GM12878 (cell line): Measurements from ENCODE around the gene STX10. TPM values are rescaled to one million over a fixed set of nuclear protein-coding genes. Genes with fewer than 3 reads are reported as not detected.

ENCODE experiments used
- ATAC-seq: fragments of 200-7000 bp; cut with Tn5 transposase; 3 replicates; pipeline ENCODE4 v1.9.1; 2020; ENCODE audit warnings: mild to moderate bottlenecking, moderate library complexity
- BruUV-seq: library from RNA; stranded (reverse); fragments of 400-500 nt; replicated peaks from 2 replicates; lab custom pipeline; 2021; lab: Mats Ljungman, UMichigan
- CTCF ChIA-PET: fragments of 300-600 bp; sonication (Branson Sonifier 250); formaldehyde crosslinking; extraction: SDS; loops from one replicate; lab custom pipeline; 2021; ENCODE audit warnings: inconsistent platforms; lab: Yijun Ruan, JAX
- POLR2A ChIA-PET: fragments of 350-600 bp; formaldehyde crosslinking; extraction: SDS; loops from one replicate; lab custom pipeline; 2021; ENCODE audit warnings: inconsistent platforms; lab: Charles Lee
- RAD21 ChIA-PET: fragments of 300-600 bp; sonication (Branson Sonifier 250); formaldehyde crosslinking; loops from one replicate; lab custom pipeline; 2023; ENCODE audit warnings: antibody characterized with exemption; ENCODE audit not compliant: unreplicated experiment; lab: Charles Lee
- SMC1A ChIA-PET: fragments of 300-600 bp; sonication (Branson Sonifier 250); formaldehyde crosslinking; loops from one replicate; lab custom pipeline; 2023; ENCODE audit not compliant: unreplicated experiment, uncharacterized antibody; lab: Charles Lee
- DNase-seq: peaks from one replicate; pipeline ENCODE4 v3.0.0-alpha.2; 2011; ENCODE audit warnings: low read depth, low spot score
- FAIRE-seq: peaks from 3 replicates; lab custom pipeline; 2011; peaks lifted over from hg19 to GRCh38; lab: Jason Lieb, UNC
- H2AFZ ChIP-seq: 2 replicates; pipeline ENCODE4 v1.6.0; 2011; ENCODE audit warnings: low read depth, low read length, control low read depth; ENCODE audit not compliant: control insufficient read depth
- H3K27ac ChIP-seq: 2 replicates; pipeline ENCODE4 v1.5.1; 2011; ENCODE audit warnings: control low read depth; ENCODE audit not compliant: control insufficient read depth, insufficient read depth
- H3K27me3 ChIP-seq, 2 experiments: replicated peaks in 1 of 2; 2 replicates each; pipeline versions ENCODE4 v1.6.0 to v1.6.1; 2011; ENCODE audit warnings: low read length in 1 of 2; ENCODE audit not compliant: control insufficient read depth in 2 of 2, insufficient read depth in 2 of 2
- H3K36me3 ChIP-seq, 2 experiments: 2 replicates each; pipeline ENCODE4 v1.5.1; 2011; ENCODE audit warnings: low read length in 1 of 2; ENCODE audit not compliant: control insufficient read depth in 2 of 2, insufficient read depth in 2 of 2
- H3K4me1 ChIP-seq: 2 replicates; pipeline ENCODE4 v1.6.1; 2011; ENCODE audit warnings: mild to moderate bottlenecking, low read length, moderate library complexity, mixed read lengths; ENCODE audit not compliant: control insufficient read depth, insufficient read depth
- H3K4me2 ChIP-seq: 2 replicates; pipeline ENCODE4 v1.6.0; 2011; ENCODE audit warnings: control low read depth; ENCODE audit not compliant: control insufficient read depth, insufficient read depth
- H3K4me3 ChIP-seq: fragments of 200-600 bp; sonication (generic); 2 replicates; pipeline ENCODE4 v1.5.1; 2016
- H3K79me2 ChIP-seq: 2 replicates; pipeline ENCODE4 v1.6.0; 2011; ENCODE audit warnings: low read length; ENCODE audit not compliant: control insufficient read depth, insufficient read depth
- H3K9ac ChIP-seq: 2 replicates; pipeline ENCODE4 v1.8.0; 2011; ENCODE audit warnings: low read length, control low read depth, mixed read lengths; ENCODE audit not compliant: control insufficient read depth, insufficient read depth
- H3K9me3 ChIP-seq: replicated peaks from 3 replicates; pipeline ENCODE4 v1.5.1; 2011; ENCODE audit warnings: mild to moderate bottlenecking, low read length; ENCODE audit not compliant: control insufficient read depth, insufficient read depth
- H4K20me1 ChIP-seq: 2 replicates; pipeline ENCODE4 v1.6.0; 2011; ENCODE audit not compliant: control insufficient read depth, insufficient read depth
- CREB1 ChIP-seq: IDR thresholded peaks from 2 replicates; pipeline ENCODE4 v1.6.1; 2012; ENCODE audit warnings: low read depth, mild to moderate bottlenecking, inconsistent platforms
- CUX1 ChIP-seq: IDR thresholded peaks from 2 replicates; pipeline ENCODE4 v1.6.1; 2012; ENCODE audit warnings: improper control_type of control experiment, low read depth, low read length; ENCODE audit not compliant: insufficient replicate concordance
- HDGF ChIP-seq: fragments of 450-650 bp; IDR thresholded peaks from 2 replicates; pipeline ENCODE4 v1.6.1; 2016; ENCODE audit warnings: antibody characterized with exemption
- LARP7 ChIP-seq: fragments of 450-650 bp; IDR thresholded peaks from 2 replicates; pipeline ENCODE4 v1.6.1; 2017; ENCODE audit warnings: mild to moderate bottlenecking
- POLR2A ChIP-seq: IDR thresholded peaks from 2 replicates; pipeline ENCODE4 v1.6.1; 2011; ENCODE audit warnings: low read depth, mild to moderate bottlenecking, low read length
- TAF1 ChIP-seq: IDR thresholded peaks from 2 replicates; pipeline ENCODE4 v1.6.1; 2011; ENCODE audit warnings: mild to moderate bottlenecking, low read depth, low read length, borderline replicate concordance
- USF2 ChIP-seq: IDR thresholded peaks from 2 replicates; pipeline ENCODE4 v1.6.1; 2011; ENCODE audit warnings: low read depth, low read length, improper control_type of control experiment, borderline replicate concordance
- ZNF622 ChIP-seq: fragments of 450-650 bp; IDR thresholded peaks from 2 replicates; pipeline ENCODE4 v1.6.1; 2017; ENCODE audit warnings: mild to moderate bottlenecking, inconsistent platforms
- WGBS: methylation state at CpG from one replicate; pipeline ENCODE4 v1.1.6; 2016; ENCODE audit warnings: low lambda C conversion rate; ENCODE audit not compliant: insufficient replicate concordance, insufficient coverage; ENCODE audit errors: missing lambda C conversion rate; 5-methylcytosine and 5-hydroxymethylcytosine counted together
- in situ Hi-C: fragments of 300-500 bp; cut with MboI; formaldehyde crosslinking; loops from 9 replicates; pipeline ENCODE4 v1.14.3; 2018; ENCODE audit warnings: mixed read lengths
- intact Hi-C: fragments of 100-400 bp; cut with micrococcal nuclease; formaldehyde crosslinking; loops from one replicate; pipeline ENCODE4 v1.14.2; 2022; ENCODE audit not compliant: unreplicated experiment
- polyA plus RNA-seq, 11 experiments: library from polyadenylated mRNA; depleted of rRNA in 4 of 11; unstranded in 6 of 11; stranded (reverse) in 5 of 11; fragments of >200 nt; fragmentation: Nextera tagmentation in 4 of 11; fragmentation: Illumina TruSeq in 1 of 11; extraction: Ambion mirVana in 4 of 11; extraction: Trizol in 1 of 11; gene quantifications; 1 replicate in 1 of 11; 2 replicates in 10 of 11; pipeline versions ENCODE4 v1.2.1 to v1.2.3, GENCODE V29; 2011 to 2016; ENCODE audit warnings: inconsistent platforms in 2 of 11, missing spikeins in 2 of 11, low read depth in 1 of 11
- total RNA-seq, 4 experiments: library from RNA; depleted of rRNA in 3 of 4; stranded (reverse); fragments of >200 nt in 3 of 4; fragmentation: Illumina TruSeq in 1 of 4; extraction: Trizol in 1 of 4; gene quantifications; 2 replicates each; pipeline versions ENCODE4 v1.2.1 to v1.2.3, GENCODE V29; 2013 to 2021

Gene STX10
- total and polyA plus RNA-seq, 10 of the 15 experiments (the other 5 are each of a cell fraction or from before 2014, with no cell fraction given), result 0.56 to 76.1 (median 47.6) TPM

GRCh38 chr19:13133241-13133870 is 16.8 kb downstream of the STX10 start:
- ChIA-PET SMC1A (no interaction called here), POLR2A (no interaction called here), CTCF (interaction anchor here (0.6 kb wide), 1 partner anchor 13 kb away, joined by 3 read pairs; no protein-coding TSS in a partner anchor), RAD21 (no interaction called here)
- intact Hi-C loops, result no loop called here
- no peak for TF ChIP-seq CREB1
- TF ChIP-seq TAF1, result no peak
- TF ChIP-seq HDGF, result no peak
- no peak for TF ChIP-seq CUX1
- TF ChIP-seq POLR2A, result no peak
- TF ChIP-seq LARP7, result no peak
- no peak for TF ChIP-seq USF2
- TF ChIP-seq ZNF622, result no peak
- no peak for FAIRE-seq
- Histone ChIP-seq H3K4me3 (no peak overlapping the region), H3K4me2 (no peak overlapping the region), H2AFZ (no peak overlapping the region), H3K36me3 (peaks cover 9 to 28% of the 10 kb centered on the region in 2 experiments), H3K9me3 (no peaks in the 10 kb centered on the region), H3K79me2 (peaks cover 9% of the 10 kb centered on the region), H3K27me3 (no peaks in the 10 kb centered on the region), H3K9ac (no peak overlapping the region), H3K4me1 (no peaks in the 10 kb centered on the region), H4K20me1 (peaks cover 3% of the 10 kb centered on the region), H3K27ac (no peak overlapping the region)
- no TSS peak for BruUV-seq
- ATAC-seq, result no peak
- DNase-seq, result no peak
- in situ Hi-C loops, result no loop called here
- WGBS, result 89% methylated on average over 12 of the region's 12 CpGs
